Peyer's patch (tissue), 4 donors: ENCODE measurements around the gene MAP3K15.

Experiments
- POLR2A ChIP-seq, 2 donors: fragments of 450-650 bp; IDR thresholded peaks; one replicate each; pipeline ENCODE4 v1.5.1; 2017; ENCODE audit warnings: antibody characterized with exemption in 2 of 2, mild to moderate bottlenecking in 2 of 2, moderate library complexity in 2 of 2
- TF ChIP-seq, protein P1 (sequence below), 6 experiments: fragments of 450-650 bp in 4 of 6; fragments of 200-600 bp in 2 of 6; sonication (generic) in 1 of 6; IDR thresholded peaks; one replicate each; pipeline ENCODE4 v1.5.1; 2017 to 2019; ENCODE audit warnings: antibody characterized with exemption in 6 of 6, mild to moderate bottlenecking in 3 of 6, moderate library complexity in 1 of 6

- TF ChIP-seq, protein P1, sequence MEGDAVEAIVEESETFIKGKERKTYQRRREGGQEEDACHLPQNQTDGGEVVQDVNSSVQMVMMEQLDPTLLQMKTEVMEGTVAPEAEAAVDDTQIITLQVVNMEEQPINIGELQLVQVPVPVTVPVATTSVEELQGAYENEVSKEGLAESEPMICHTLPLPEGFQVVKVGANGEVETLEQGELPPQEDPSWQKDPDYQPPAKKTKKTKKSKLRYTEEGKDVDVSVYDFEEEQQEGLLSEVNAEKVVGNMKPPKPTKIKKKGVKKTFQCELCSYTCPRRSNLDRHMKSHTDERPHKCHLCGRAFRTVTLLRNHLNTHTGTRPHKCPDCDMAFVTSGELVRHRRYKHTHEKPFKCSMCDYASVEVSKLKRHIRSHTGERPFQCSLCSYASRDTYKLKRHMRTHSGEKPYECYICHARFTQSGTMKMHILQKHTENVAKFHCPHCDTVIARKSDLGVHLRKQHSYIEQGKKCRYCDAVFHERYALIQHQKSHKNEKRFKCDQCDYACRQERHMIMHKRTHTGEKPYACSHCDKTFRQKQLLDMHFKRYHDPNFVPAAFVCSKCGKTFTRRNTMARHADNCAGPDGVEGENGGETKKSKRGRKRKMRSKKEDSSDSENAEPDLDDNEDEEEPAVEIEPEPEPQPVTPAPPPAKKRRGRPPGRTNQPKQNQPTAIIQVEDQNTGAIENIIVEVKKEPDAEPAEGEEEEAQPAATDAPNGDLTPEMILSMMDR (IDR thresholded peaks at IDR 0.05), result no peak
- TF ChIP-seq POLR2A (IDR thresholded peaks at IDR 0.05), result no peak
These were observed 33.0 kb upstream of the MAP3K15 start for GRCh38 chrX:19548279-19548678.
